Measurements from ENCODE around the gene HINT2.

The HINT2 gene

DNA sequence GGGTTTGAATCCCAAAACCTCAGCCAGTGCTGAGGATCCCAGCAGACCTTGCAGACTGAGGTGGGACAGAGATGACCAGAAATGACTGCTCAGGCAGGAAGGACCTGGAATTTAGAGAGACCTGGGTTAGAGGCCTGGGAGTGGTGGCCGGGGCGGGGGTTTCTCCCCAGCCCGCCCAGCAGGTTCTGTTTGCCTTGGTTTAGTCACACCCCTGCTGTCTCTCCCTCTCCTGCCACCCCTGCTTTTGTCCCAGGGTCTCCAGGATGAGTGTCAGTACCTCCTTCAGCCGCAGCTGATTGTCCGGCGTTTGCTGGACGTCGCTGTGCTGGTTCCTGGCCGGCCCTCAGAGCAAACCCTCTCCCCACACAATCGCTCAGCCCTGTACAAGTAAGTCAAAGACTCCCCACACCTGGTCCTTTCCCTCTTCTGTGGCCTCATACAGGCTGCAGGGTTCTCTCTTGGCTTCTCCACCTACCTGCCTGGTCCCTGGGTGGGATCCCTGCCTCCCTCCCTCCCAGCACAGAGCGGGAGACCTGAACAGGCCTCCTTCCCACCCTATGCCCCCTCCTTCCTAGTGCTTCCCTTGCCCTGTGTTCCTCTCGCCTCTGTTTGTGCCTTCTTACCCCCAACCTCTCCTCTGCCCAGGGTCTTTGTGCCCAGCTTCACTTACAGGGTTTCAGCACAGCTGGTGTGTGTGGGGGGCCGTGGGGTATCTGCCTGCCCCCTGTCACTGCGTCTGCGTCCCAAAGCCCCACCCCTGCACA, 26.2 kb upstream of the HINT2 start:
- DNase-seq = no peak

DNA sequence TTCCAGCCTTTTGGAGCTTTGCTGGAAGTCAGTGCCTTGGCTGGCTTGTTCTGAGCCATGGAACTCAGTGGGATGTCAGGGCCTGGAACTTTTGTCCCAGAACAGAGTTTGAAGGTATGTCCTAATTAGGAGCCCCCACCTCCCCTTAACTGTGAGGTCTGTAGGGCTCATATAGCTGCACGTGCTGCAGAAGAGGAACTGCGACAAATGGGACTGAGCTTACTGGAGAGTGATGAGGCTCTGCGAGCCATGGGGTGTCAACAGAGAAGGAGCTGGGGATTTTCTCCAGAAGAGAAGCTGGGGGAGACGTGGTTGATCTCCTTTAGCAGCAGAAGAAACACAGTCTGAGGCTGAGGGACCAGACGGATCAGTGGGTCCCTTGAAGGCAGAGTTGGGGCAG, 25.1 kb upstream of the HINT2 start:
- DNase-seq = no peak

DNA sequence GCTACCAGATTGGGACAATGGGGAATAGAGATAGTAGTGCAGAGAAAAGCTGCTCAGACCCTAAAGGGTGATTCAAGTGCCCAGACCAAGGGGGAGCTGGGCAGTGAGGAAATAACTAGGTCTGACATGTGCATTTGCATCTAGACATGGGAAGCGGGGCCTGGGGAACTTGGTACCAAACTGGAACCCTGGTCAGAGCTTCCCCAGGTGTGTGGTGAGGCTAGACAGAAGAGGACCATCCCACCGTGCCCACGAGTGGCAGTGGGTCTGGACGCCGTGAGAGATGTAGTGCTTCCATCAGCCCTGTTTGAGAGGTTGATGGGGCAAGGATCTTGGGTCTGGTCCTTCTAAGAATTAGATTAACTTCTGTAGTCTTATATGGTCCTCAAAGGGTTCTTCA, 21.8 kb upstream of the HINT2 start:
- DNase-seq = no peak

DNA sequence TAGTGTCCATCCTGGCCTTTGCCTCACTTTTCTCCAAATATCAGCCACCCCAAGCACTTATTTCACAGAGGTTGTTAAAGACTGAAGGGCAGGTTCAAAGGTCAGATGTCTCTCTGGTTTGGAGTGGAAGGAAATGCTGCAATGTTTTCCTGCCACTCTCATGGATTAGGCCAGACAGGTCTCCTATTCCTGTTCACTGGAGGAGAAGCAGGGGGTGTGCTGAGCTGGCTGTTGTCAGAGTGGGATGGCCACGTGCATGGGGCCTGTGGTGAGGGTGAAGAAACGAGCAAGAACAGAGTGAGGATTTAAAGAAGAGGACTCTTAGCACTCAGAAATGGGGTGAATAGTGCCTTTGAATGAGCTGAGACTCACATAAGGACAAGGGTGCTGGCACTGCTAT, 20.9 kb upstream of the HINT2 start:
- no peak for DNase-seq

DNA sequence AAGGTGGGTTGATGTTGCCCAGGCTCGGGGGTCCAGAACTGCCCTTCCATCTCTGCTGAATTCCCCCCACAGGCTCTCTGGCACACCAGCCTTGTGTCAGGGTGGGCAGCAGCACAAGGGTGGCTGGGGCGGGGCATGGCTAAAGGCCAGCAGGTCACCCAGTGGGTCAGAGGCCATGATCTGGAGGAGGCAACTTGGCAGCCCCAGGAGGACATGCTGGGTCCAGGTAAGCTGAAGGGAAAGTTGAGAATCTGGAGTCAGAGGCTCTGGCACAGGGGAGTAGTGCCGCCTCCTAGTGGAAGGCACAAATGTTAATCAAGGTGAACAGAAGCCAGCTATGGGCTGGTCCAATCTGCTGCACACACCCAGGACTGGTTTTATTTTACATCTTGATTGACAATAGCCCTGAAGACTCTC, 20.4 kb upstream of the HINT2 start:
- no peak for DNase-seq

DNA sequence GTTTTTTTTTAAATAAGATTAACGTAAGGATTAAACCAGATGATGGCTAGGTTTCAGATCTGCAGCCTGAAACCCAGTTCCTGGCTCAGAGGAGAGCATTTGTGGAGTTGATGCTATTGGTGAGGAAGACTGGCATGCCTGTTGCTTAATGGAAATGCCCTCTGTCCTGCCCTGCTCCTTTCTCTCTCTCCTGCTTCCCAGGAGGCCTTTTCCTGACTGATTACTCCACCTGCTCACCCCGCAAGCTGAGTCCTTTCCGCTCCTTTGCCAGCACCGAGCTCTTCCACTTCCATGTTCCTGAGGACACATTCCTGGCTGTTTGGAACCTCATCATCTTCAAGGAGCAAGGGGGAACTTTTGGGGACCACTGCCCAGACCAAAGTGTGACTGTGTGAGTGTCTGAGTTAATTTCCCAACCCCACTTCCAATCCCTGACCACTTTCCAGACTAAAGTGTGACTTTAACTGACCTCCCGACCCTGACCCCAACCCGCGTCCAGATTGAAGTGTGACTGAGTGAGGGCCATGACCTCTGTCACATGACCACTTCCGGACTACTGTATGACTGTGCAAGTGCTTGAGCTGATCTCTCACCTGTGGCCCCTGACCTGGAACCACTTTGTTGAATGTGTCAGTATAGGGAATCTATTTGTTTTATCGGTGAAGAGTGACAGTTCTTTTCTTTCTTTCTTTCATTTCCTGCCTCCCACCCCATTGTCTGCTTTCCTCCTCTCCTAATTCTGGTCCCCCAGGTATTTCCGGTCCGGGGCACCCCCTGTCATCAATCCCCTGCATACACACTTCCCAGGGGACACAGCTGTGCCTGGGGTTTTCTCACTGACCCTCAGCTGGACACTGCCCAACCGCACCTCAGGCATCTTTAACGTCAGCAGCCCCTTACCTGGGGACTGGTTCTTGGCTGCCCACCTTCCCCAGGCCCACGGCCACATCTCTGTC, 19.7 kb upstream of the HINT2 start:
- DNase-seq = no peak

DNA sequence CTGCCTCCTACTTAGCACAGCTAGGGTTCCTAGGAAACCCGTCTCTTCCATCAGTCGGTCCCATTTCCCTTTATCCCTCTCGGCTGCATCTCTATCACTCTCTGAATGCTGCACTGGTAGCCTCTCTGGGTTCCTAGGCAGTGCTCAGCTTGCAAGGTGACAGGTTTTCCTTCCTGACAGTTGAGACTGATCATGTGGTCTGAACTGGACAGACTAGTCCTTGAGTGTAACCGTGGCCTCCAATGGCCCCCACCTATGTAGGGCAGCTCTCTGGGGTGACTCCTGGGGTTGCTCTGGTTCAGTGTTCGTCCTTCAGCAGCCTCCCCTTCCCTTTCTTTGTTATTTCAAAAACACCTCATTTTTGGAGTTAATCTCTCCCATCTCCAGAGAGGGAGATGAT, 18.0 kb upstream of the HINT2 start:
- DNase-seq = no peak

DNA sequence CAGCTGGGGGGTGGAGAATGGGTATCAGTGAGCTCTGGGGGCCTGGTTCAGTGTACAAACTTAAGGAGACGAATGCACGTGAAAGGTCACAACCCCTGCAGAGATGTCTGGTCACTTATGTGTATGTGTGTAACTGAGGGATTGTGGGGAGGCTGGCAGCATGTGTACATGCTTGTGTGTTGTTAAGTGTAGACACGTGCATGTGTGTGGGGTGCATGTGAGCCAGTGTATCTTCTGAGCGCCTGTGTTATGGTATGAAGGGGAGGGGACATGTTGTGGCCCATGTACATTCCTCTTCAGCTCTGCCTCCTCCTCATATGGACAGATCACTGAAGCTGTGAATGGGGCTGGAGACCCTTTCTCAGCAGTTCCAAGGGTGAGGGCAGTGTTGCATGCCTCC, 16.2 kb upstream of the HINT2 start:
- no peak for DNase-seq

DNA sequence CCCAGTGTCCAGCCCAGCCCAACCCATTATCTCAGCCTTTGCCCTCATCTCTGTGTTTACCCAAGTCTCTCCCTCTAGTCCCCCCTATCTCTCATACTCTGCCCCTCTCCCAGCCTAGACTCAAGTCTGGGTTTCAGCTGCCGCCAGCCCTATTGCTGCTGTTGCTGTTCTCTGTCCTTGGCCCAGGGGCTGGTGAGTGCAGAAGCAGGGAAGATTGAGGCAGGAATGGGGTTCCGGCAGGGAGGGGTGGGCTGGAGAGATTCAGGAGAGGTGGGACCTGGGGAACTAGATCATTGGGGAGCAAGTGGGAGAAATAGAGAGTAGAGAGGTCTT, 14.9 kb upstream of the HINT2 start:
- no peak for DNase-seq

DNA sequence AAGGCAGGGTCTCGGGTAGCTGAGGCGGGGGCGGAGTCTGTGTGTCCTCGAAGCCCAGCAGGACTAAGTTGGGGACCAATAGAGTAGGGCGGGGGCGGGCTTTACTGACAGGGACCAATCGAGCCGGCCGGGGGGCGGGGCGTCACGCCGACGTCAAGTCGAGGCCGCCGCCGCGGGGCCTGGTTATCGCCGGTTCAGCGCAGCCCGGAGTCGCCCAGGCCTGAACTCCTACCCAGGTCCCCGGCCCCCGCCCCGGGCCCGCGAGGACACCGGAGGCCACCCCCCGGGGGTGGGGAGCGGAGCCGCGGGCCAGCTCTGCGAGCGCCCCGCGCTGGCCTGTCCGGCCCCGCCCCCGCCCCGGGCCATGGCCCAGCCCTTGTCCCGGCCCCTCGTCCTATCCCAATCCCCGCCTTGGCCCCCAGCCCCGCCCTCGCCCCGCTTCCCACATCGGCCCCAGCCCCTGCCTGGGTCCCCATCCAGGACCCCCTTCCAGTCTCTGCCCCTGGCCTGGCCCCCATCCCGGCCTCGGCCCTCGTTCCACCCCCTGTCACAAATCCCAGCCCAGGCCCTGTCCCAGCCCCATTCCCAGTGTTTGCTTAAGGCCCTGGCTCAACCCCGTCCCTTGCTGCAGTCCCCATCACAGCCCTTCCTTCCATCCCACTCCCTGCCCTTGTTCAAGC, 14.4 kb upstream of the HINT2 start, which contains the start of gene TMEM8B:
TMEM8B (plus strand) TSS at position 145 of the 680 bp plus-strand sequence; CDS start at position 365, 220 bp downstream.
- peak; percentile 84 for DNase-seq

DNA sequence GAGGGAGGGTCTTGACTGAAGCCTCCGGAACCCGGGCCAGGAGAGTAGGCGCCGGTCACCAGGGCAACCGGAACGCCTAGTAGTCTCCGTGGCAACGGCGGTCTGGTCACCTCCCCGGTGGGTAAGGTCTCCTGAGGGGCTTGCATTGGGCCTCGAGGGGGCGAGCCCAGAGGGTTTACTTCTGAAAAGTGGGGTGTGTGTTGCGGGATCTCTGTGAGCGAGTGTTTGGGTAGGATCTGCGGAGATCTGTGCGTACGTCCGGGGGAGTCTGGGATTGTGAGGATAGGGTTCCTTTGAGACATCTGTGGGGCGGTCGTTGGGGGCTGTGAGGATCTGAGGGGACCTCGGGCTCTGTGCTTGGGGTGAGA, 13.9 kb upstream of the HINT2 start, which contains the start of gene FAM221B:
FAM221B (minus strand) TSS at position 17 of the 368 bp plus-strand sequence. CDS start 2,571 bp downstream, outside the sequence.
- DNase-seq = no peak

DNA sequence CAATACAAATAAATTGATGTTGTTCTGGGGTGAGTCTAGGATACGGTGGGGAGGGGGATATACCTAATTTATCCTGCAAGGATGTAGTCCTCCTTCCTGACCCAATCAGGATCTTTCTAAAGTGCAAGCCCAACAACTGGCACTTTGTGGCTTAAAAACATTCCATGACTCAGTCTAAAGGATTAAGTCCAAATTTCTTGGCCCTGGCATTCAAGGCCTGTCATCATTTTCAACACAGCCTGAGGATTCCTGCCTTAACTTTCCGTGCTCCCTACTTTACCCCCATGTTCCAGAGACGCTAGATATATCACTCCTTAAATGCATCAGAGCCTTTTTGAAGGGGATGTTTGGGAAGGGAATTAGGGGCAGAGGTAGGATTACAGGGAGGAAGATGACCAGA, 12.6 kb upstream of the HINT2 start:
- DNase-seq = no peak

DNA sequence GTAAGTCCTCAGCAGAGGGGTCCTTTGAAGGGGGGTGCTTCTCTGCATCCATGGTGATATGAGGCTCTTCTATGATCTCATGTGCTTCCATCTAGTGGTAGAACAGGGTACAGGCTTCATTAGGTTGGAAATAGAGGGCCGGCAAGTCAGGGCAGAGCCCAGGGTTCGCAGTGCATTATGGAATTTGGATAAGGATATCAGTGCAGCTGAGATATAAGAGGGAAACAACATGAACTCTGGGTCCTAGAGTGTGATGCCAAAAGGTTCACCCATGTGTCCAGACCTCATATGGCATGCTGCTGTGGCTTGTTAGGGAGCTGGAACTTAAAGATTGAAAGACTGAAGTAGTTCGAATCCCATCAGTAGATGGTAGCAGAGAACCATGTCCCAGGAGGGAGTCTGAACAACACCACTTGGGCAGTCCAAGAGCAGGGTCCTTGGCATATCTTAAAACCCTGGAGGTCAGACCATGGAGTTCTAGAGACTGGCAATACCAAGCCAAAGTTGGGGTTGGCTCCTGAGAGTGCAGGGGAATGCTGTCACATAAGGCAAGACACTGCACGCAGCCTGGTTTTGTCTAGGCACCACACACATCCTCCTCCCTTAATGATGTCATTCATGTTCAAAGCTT, 11.3 kb upstream of the HINT2 start:
- DNase-seq = peak; percentile 7

DNA sequence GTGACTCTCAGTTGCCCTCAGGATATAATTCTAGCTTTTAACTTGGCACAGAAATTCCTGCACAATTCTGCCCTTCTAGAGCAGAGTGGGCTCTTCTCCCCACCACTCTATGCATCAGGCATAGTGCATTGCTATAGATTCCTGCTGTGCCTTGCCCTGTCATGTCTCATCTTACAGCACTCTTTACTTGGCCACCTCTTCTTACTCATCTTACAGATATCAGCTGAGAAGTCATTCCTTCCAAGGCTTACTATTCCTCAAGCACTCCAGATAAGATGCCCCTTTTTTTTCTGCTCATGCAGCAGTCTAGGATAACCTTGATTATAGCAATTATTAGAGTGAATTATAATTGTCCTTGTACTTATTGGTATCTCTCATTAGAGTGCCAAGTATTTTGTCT, 8.1 kb upstream of the HINT2 start:
- DNase-seq = no peak

DNA sequence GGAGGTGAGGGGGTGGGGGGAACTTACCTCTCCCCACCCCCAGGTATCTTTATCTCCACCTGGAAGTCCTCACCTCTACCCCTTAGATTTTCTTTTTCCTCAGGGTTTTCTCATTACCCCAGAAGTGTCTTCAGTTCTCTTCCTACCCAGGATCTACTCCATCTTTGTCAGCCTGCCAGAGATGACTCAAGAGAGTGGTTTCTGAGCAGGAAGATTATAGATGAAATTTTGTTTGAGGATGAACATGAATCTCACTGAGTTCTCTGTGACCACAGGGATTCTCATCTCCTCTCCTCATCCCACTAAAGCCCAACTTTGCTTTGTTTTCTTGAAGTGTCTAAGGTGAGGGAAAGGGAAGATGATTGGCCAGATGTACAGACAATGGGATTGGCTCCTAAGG, 5.2 kb upstream of the HINT2 start:
- DNase-seq = no peak

DNA sequence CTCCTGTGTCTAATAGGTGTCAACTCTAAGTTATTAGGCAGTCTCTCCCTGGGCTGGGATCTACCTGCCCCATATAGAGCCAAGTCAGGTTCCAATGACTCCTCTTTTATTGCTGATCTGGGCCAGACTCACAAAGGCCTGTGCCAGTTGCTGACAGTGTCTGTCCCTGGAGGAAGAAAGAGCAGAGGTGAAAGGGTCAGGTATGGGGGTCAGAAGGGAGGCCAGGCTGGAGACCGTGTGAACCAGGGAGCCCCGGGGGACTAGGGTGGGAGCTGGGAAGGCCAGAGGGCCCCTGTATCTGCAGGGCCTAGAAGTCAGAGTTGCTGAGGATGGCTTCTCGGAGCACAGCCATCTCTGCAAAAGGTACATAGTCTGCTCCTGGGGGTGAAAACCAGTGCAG, 3.5 kb upstream of the HINT2 start:
- no peak for DNase-seq

DNA sequence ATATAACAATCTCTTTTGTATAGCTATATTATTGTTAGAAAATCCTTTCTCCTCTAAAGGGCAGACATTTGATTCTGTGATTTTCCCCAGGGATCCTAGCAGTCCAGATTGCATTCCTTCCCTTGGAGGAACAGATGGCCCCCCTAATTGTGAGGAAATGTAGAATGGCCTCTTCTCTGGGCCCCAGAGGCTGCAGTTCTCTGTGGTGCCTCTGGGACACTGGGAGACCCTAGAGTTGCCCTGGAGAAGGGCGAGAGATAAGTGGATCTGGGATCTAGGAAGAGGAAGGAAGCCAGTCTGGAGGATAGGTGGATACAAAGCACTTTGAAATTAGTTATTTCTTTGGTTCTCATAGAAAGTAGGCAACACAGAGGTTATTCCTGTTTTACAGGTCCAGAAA, 1.9 kb upstream of the HINT2 start:
- no peak for DNase-seq

DNA sequence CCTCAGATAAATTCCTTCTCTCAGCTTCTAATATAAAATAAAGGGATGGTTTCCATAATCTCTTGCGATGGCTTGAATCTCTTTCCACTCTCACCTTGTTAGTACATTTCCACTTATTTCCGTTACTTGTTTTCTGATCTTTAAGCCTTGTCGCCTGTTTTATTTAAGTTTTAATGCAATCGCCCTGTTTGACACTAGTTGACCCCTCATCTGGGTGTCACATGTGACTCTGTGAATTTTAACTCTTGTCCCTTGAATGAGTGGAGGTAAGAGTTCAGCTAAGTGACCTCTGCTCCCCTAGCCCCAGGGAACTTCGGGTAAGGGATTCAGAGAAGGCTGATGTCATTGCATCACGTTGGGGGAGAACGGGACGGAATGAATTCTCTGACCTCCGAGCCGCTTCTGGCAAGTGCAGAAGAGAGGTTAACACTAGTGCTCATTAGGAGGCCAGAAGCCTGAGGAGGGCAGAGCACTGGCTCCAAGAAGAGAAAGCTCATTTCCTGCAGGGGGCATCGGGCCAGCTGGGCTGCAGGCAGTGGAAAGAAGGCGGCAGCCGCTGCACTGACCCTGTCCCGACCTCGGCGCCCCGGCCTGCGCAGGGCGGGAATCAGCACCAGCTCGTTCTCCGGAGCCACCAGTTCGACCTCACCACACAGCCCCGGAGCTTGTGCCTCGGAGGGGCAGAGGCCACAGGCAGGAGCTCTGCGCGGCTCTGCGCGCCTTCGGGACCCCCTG, 569 bp downstream of the HINT2 start:
- DNase-seq = peak; percentile 36

DNA sequence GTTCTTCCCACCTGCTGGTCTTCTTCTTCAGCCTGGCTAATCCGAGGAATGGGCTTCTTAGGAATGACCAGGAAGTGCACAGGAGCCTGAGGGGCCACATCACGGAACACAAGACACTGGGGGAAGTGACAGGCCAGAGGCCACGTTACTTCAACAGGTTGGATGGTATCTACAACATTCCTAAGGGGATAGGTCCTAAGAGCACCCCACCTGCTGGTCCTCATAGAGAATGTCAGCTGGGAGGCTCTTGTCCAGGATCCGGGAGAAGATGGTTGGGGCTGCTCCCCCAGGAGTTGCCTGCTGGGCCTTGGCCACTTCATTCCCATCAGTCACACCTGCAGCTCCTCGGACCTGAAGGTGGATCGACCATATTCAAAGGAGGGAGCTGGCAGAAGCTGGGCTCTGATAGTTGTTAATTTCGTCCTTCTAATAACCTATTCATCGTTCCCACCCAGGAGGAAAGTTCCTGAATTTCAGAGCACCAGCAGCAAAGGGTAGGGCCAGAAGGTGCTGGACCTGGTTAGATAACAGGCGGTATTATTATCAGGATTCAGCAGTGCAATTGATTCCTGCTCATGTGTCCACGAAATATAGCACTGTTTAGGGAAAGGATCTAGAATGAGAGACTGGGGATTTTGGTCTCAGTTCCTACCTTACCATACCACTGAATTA, 1.3 kb downstream of the HINT2 start:
- no peak for DNase-seq

DNA sequence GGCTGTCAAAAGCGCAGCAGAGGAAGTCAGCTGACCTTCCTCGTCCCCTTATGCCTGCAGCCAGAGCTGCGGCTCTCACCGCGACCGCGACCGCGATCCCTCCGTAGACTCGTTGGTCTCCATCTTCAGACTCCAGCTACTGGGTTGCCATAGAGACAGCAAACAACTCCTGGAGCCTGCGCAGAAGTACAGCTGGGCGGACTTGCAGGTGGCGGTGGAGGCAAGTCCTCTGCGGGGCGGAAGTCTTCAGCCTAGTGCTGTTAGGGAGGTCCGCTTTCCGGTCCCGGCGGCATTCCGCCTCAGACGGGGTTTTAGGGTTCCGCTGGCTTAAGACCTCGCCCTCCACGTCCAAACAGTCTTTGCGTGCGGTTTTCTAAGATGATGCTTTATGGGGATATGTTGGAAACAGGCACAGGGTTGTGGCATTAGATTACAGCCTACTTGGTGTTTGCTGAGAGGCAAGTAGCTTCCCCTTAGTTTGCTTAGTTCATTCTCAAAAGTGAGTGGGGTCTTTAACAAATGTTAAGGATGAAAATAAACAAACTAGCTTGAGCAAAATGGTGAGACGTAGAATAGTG, 2.7 kb downstream of the HINT2 start, which contains the start of gene SPAG8:
SPAG8 (minus strand) TSS at position 238 of the 578 bp plus-strand sequence; CDS start at position 123, 115 bp downstream.
- peak; percentile 94 for DNase-seq

DNA sequence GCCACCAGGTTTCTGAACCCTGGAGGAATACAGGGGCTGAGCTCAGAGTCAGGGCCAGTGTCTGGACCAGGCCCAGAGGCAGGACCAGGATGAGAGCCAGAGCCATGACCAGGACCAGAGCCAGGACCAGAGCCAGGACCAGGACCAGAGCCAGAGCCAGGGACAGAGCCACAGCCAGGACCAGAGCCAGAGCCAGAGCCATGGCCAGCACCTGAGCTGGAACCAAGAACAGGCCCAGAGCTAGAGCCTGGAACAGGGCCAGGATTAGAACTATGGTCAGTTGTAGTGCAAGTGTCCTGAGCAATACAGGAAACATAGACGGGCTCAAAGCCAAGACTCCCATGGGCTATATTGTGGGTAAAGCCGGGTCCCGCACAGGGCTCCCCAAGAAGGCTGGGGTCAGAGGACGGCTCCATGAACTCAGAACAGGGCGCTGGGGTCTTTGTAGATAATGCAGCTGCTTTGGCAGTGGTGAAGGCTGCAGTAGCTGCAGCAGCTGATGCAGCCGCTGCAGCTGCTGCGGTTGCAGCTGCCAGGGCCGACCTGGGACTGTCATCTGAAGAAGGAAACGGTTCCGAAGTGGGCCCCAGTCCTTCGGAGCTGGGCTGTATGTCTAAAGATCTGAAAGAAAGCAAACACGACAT, 3.3 kb downstream of the HINT2 start:
- DNase-seq = no peak
